Trophoblast cell (in vitro differentiated cells and primary cell): ENCODE measurements around the gene CRYBB3.

ENCODE experiments used
- DNase-seq, 2 donors: peaks; one replicate each; pipeline ENCODE4 v3.0.0-alpha.2; 2016
- H2AFZ ChIP-seq: 2 replicates; pipeline ENCODE4 v1.6.1; 2013; ENCODE audit warnings: low read length, moderate library complexity, mild to moderate bottlenecking; ENCODE audit not compliant: insufficient read depth, poor library complexity
- H2AK5ac ChIP-seq: 2 replicates; pipeline ENCODE4 v1.6.1; 2013; ENCODE audit warnings: mild to moderate bottlenecking, low read length
- H2BK120ac ChIP-seq: 2 replicates; pipeline ENCODE4 v1.6.1; 2013; ENCODE audit warnings: low read length, mild to moderate bottlenecking, moderate library complexity; ENCODE audit not compliant: insufficient read depth, poor library complexity
- H2BK12ac ChIP-seq: 2 replicates; pipeline ENCODE4 v1.6.1; 2013; ENCODE audit warnings: mild to moderate bottlenecking, low read length, moderate library complexity
- H2BK5ac ChIP-seq: 2 replicates; pipeline ENCODE4 v1.6.1; 2013; ENCODE audit warnings: low read length, low read depth, moderate library complexity, mild to moderate bottlenecking; ENCODE audit not compliant: poor library complexity
- H3K14ac ChIP-seq: 2 replicates; pipeline ENCODE4 v1.6.1; 2013; ENCODE audit warnings: mild to moderate bottlenecking, low read length
- H3K18ac ChIP-seq: 2 replicates; pipeline ENCODE4 v1.6.1; 2013; ENCODE audit warnings: mild to moderate bottlenecking, low read length
- H3K23ac ChIP-seq: 2 replicates; pipeline ENCODE4 v1.6.1; 2013; ENCODE audit warnings: low read length
- H3K27ac ChIP-seq: 2 replicates; pipeline ENCODE4 v1.5.1; 2013; ENCODE audit warnings: low read depth, mild to moderate bottlenecking, inconsistent platforms, low read length, moderate library complexity
- H3K27me3 ChIP-seq: 2 replicates; pipeline ENCODE4 v1.6.1; 2013; ENCODE audit warnings: inconsistent platforms, mild to moderate bottlenecking, low read length, moderate library complexity; ENCODE audit not compliant: insufficient read depth
- H3K36me3 ChIP-seq, 2 experiments: 1 replicate in 1 of 2; 2 replicates in 1 of 2; pipeline ENCODE4 v1.6.1; 2013; ENCODE audit warnings: low read length in 2 of 2, mild to moderate bottlenecking in 2 of 2, moderate library complexity in 1 of 2; ENCODE audit not compliant: insufficient read depth in 2 of 2, control insufficient read depth in 1 of 2
- H3K4ac ChIP-seq: 2 replicates; pipeline ENCODE4 v1.6.1; 2013; ENCODE audit warnings: low read depth, mild to moderate bottlenecking, low read length, moderate library complexity
- H3K4me1 ChIP-seq, 2 experiments: 1 replicate in 1 of 2; 2 replicates in 1 of 2; pipeline ENCODE4 v1.6.1; 2013; ENCODE audit warnings: low read length in 2 of 2, mild to moderate bottlenecking in 2 of 2, moderate library complexity in 1 of 2; ENCODE audit not compliant: insufficient read depth in 2 of 2, control insufficient read depth in 1 of 2
- H3K4me2 ChIP-seq: 2 replicates; pipeline ENCODE4 v1.6.1; 2013; ENCODE audit warnings: inconsistent platforms, mild to moderate bottlenecking, low read length, moderate library complexity
- H3K4me3 ChIP-seq: 2 replicates; pipeline ENCODE4 v1.5.1; 2013; ENCODE audit warnings: mild to moderate bottlenecking, low read depth, low read length, inconsistent platforms
- H3K79me1 ChIP-seq: one replicate; pipeline ENCODE4 v1.6.1; 2013; ENCODE audit warnings: low read length
- H3K79me2 ChIP-seq: 2 replicates; pipeline ENCODE4 v1.6.1; 2013; ENCODE audit warnings: low read length, mild to moderate bottlenecking; ENCODE audit not compliant: control insufficient read depth, insufficient read depth, poor library complexity
- H3K9ac ChIP-seq: 2 replicates; pipeline ENCODE4 v1.6.1; 2013; ENCODE audit warnings: mild to moderate bottlenecking, low read length
- H3K9me3 ChIP-seq: 2 replicates; pipeline ENCODE4 v1.6.1; 2013; ENCODE audit warnings: low read depth, mild to moderate bottlenecking, control low read depth, inconsistent platforms, low read length; ENCODE audit not compliant: insufficient read depth
- H4K12ac ChIP-seq: 2 replicates; pipeline ENCODE4 v1.6.1; 2013; ENCODE audit warnings: low read depth, mild to moderate bottlenecking, low read length, moderate library complexity
- H4K8ac ChIP-seq: 2 replicates; pipeline ENCODE4 v1.6.1; 2013; ENCODE audit warnings: low read depth, mild to moderate bottlenecking, low read length, moderate library complexity
- H4K91ac ChIP-seq: one replicate; pipeline ENCODE4 v1.6.1; 2013; ENCODE audit warnings: low read depth, mild to moderate bottlenecking, low read length, moderate library complexity
- WGBS: extraction: QIAGEN DNeasy Blood & Tissue Kit; methylation state at CpG from one replicate; pipeline ENCODE4 v1.1.7; 2013; ENCODE audit warnings: missing lambda C conversion rate; ENCODE audit not compliant: insufficient read length, insufficient coverage; ENCODE audit errors: extremely low coverage; 5-methylcytosine and 5-hydroxymethylcytosine counted together

Gene CRYBB3

DNA sequence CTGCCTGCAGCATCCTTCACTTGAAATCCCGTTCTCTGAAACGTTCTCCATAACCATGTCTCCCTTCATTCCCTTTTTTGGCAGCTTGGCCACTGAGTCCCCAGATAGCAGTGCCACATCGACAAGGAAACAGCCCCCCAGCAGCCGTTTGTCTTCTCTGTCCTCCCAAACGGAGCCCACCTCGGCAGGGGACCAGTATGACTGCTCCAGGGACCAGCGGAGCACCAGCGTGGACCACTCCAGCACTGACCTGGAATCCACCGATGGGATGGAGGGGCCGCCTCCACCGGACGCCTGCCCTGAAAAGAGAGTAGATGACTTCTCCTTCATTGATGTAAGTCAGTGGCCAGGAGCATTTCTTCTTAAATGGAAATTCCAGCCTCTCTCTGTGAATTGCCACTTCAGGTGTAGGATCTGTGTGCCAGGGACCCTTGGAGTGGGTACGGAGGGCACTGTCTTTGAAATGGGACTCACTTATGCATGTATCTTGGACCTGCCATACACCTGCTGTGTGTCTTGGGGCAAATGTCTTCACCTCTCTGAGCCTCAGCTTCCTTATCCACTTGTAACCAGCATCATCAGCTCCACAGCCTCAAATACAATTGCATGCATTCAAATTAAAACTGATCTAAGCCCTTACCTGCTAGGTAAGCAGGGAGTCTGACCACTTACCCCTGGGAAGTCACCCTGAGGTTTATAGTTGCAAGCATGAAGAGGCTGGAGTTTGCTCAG is 25.3 kb upstream of the CRYBB3 start:
- H3K4ac ChIP-seq, result no peak overlapping the region
- no peak overlapping the region for H2AFZ ChIP-seq
- H3K14ac ChIP-seq, result no peak overlapping the region
- no peak overlapping the region for H3K4me2 ChIP-seq
- H2AK5ac ChIP-seq, result no peak overlapping the region
- peaks cover 2% of the 10 kb centered on the region for H3K9me3 ChIP-seq
- no peak overlapping the region for H4K8ac ChIP-seq
- no peak overlapping the region for H2BK5ac ChIP-seq
- no peak for DNase-seq
- no peaks in the 10 kb centered on the region for H3K79me2 ChIP-seq
- no CpG with 5 or more reads among the region's 13 CpGs for WGBS
- no peaks in the 10 kb centered on the region for H3K27me3 ChIP-seq
- no peak overlapping the region for H3K18ac ChIP-seq
- H4K91ac ChIP-seq, result no peak overlapping the region
- no peak overlapping the region for H3K9ac ChIP-seq
- no peaks in the 10 kb centered on the region for H3K4me1 ChIP-seq
- no peak overlapping the region for H3K27ac ChIP-seq
- no peak overlapping the region for H2BK12ac ChIP-seq
- H2BK120ac ChIP-seq, result no peak overlapping the region
- peaks cover 37 to 45% of the 10 kb centered on the region in 2 experiments for H3K36me3 ChIP-seq
- H3K79me1 ChIP-seq, result no peaks in the 10 kb centered on the region
- H4K12ac ChIP-seq, result no peak overlapping the region
- no peak overlapping the region for H3K23ac ChIP-seq
- no peak overlapping the region for H3K4me3 ChIP-seq

DNA sequence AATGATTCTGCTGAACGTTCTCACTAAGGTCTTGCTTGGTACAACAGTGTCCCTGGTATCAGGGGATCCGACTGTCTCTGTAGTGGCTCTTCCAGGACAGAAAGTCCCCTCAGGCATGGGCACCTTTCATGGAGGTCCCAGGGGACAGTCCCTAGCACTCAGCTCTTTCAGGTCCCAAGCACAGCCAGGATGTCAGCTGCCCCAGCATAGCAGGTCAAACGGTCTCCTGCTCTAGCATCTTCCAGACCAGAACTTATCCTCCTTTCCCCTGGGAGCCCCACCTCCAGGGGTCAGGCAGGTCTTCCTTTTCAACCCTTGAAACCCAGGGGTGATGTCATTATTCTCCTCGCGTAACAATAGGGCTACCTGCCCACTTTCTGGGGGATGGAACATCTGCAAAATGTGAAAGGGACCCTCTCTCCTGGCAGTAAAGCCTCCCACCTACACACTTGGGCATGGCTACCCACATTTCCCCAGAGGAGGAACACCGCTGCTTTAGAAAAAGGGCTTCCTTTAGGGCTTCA is 24.7 kb upstream of the CRYBB3 start:
- Histone ChIP-seq H2AK5ac (no peak overlapping the region), H3K79me2 (no peaks in the 10 kb centered on the region), H3K4me1 (no peaks in the 10 kb centered on the region), H4K91ac (no peak overlapping the region), H4K8ac (no peak overlapping the region), H3K9me3 (peaks cover 2% of the 10 kb centered on the region), H3K36me3 (peaks cover 39 to 47% of the 10 kb centered on the region in 2 experiments), H3K23ac (no peak overlapping the region), H3K18ac (no peak overlapping the region), H3K27me3 (no peaks in the 10 kb centered on the region), H3K79me1 (no peaks in the 10 kb centered on the region), H3K27ac (no peak overlapping the region), H2BK12ac (no peak overlapping the region), H3K4ac (no peak overlapping the region), H2BK5ac (no peak overlapping the region), H2AFZ (no peak overlapping the region), H3K14ac (no peak overlapping the region), H2BK120ac (no peak overlapping the region), H3K9ac (no peak overlapping the region), H4K12ac (no peak overlapping the region), H3K4me2 (no peak overlapping the region), H3K4me3 (no peak overlapping the region)
- no CpG with 5 or more reads among the region's 6 CpGs for WGBS
- no peak for DNase-seq

DNA sequence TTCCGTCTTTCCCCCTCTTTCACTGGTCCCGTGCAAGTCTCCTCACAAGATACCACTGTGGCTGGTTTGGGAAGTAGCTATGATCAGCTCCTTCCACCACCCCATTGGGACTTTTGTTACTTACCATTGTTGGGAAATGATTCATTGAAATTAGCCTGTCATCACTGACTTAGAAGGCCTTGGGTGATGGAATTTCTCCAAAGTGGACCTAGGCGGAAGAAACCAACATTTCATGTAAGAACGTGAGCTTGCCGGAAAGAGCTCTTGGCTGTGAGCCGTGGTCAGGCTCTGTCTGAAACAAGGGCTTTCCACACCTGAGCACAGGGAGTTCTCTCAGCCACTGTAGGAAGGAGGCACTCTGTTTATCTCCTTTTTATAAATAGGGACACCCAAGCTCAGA is 23.5 kb upstream of the CRYBB3 start:
- no peaks in the 10 kb centered on the region for H3K79me1 ChIP-seq
- no peak overlapping the region for H3K27ac ChIP-seq
- no peak overlapping the region for H3K18ac ChIP-seq
- H2BK5ac ChIP-seq, result no peak overlapping the region
- H4K8ac ChIP-seq, result no peak overlapping the region
- no peaks in the 10 kb centered on the region for H3K4me1 ChIP-seq
- H3K79me2 ChIP-seq, result no peaks in the 10 kb centered on the region
- no peak overlapping the region for H3K23ac ChIP-seq
- peaks cover 38 to 45% of the 10 kb centered on the region in 2 experiments for H3K36me3 ChIP-seq
- H3K4ac ChIP-seq, result no peak overlapping the region
- no peak for DNase-seq
- H3K14ac ChIP-seq, result no peak overlapping the region
- no CpG with 5 or more reads among the region's 6 CpGs for WGBS
- H3K9me3 ChIP-seq, result peaks cover 2% of the 10 kb centered on the region
- no peak overlapping the region for H3K9ac ChIP-seq
- H4K91ac ChIP-seq, result no peak overlapping the region
- no peak overlapping the region for H3K4me3 ChIP-seq
- no peak overlapping the region for H2AK5ac ChIP-seq
- H4K12ac ChIP-seq, result no peak overlapping the region
- no peak overlapping the region for H2BK12ac ChIP-seq
- no peak overlapping the region for H3K4me2 ChIP-seq
- no peak overlapping the region for H2AFZ ChIP-seq
- no peaks in the 10 kb centered on the region for H3K27me3 ChIP-seq
- H2BK120ac ChIP-seq, result no peak overlapping the region

DNA sequence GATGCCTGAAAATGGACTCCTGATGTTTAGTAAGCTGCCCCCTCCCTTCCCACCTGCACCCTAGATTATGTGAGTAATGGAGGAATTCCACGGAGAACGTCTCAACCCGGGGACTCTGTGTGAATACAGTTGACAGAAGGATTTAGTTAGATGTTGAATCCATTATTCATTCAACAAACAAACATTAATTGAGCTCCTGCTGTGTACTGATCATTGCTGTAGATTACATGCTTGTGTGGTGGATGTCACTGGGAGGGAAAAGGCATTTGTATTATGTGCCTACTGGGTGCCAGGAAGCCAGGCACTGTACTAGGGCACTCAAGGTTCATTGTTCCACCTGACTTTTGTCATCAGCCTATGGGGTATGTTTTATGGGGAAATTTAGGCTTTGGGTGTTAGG is 22.9 kb upstream of the CRYBB3 start:
- H3K18ac ChIP-seq, result no peak overlapping the region
- peaks cover 42 to 50% of the 10 kb centered on the region in 2 experiments for H3K36me3 ChIP-seq
- no peak overlapping the region for H3K14ac ChIP-seq
- H3K4me2 ChIP-seq, result no peak overlapping the region
- no peak for DNase-seq
- H3K79me2 ChIP-seq, result no peaks in the 10 kb centered on the region
- H3K4ac ChIP-seq, result no peak overlapping the region
- H3K4me3 ChIP-seq, result no peak overlapping the region
- H3K79me1 ChIP-seq, result no peaks in the 10 kb centered on the region
- H2BK5ac ChIP-seq, result no peak overlapping the region
- no peak overlapping the region for H2AK5ac ChIP-seq
- H4K8ac ChIP-seq, result no peak overlapping the region
- H3K23ac ChIP-seq, result no peak overlapping the region
- no peak overlapping the region for H2BK12ac ChIP-seq
- no CpG with 5 or more reads among the region's 3 CpGs for WGBS
- no peak overlapping the region for H3K9ac ChIP-seq
- no peak overlapping the region for H4K91ac ChIP-seq
- no peak overlapping the region for H2BK120ac ChIP-seq
- H4K12ac ChIP-seq, result no peak overlapping the region
- no peak overlapping the region for H3K27ac ChIP-seq
- no peak overlapping the region for H2AFZ ChIP-seq
- H3K27me3 ChIP-seq, result no peaks in the 10 kb centered on the region
- H3K9me3 ChIP-seq, result peaks cover 2% of the 10 kb centered on the region
- H3K4me1 ChIP-seq, result no peaks in the 10 kb centered on the region
